HG02981 (cell line): ENCODE results near the gene CMTM1.

Experiments
- ATAC-seq: cut with Tn5 transposase; IDR thresholded peaks from one replicate; pipeline ENCODE4 v1.9.1; 2021; ENCODE audit warnings: mild to moderate bottlenecking, moderate library complexity; ENCODE audit not compliant: unreplicated experiment

The CMTM1 gene, protein sequence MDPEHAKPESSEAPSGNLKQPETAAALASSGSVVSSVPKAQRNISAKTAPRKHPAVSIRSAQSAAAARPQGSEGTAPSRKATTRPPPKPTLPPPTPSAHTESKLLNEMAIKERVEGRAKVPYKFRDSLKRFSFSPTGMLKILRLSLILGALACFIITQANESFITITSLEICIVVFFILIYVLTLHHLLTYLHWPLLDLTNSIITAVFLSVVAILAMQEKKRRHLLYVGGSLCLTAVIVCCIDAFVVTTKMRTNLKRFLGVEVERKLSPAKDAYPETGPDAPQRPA

GRCh38 chr16:66566051-66566901 is at the start of gene CMTM1:
CMTM1 (plus strand) TSS chr16:66566439; CDS start chr16:66566514, 75 bp downstream.
- no peak for ATAC-seq

GRCh38 chr16:66516509-66516807 is 49.8 kb upstream of the CMTM1 start:
- ATAC-seq, result peak; percentile 12

DNA sequence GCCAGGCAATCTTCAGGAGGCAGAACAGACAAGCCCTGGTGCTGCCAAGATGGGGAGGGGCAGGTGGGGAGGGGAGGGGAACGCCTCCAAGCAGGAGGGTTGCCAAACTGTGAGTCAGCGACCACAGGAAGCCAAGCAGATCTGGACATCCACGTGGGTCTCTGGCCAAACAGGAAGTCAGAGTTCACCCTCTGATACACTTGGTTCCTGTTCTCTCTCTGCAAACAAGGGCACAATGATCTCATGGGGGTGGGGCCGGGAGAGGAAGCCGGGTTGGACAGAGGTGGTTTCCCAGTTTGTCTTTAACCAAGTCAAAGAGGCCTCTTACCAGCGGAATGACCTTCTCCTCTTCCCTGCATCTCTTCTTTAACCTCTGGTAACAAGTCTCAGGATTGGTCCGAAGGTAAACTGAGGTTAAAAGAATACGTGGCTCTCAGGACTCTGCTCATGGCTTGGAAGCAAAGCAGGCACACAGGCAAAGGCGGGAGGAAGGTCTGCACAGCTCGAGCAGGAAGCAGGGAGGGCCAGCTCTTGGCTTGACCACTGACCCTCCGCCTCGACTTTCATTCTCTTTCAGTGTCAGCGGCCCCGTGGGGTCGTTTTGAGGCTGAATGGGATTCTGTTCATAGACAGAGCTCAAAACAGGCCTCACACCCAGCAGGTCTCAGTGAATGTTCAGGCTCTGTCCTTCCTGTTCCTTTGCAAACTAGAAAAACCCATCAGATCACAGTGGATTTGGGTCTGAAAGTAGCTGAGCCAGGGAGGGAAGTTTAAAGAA is 49.2 kb upstream of the CMTM1 start:
- ATAC-seq, result peak; percentile 98

DNA sequence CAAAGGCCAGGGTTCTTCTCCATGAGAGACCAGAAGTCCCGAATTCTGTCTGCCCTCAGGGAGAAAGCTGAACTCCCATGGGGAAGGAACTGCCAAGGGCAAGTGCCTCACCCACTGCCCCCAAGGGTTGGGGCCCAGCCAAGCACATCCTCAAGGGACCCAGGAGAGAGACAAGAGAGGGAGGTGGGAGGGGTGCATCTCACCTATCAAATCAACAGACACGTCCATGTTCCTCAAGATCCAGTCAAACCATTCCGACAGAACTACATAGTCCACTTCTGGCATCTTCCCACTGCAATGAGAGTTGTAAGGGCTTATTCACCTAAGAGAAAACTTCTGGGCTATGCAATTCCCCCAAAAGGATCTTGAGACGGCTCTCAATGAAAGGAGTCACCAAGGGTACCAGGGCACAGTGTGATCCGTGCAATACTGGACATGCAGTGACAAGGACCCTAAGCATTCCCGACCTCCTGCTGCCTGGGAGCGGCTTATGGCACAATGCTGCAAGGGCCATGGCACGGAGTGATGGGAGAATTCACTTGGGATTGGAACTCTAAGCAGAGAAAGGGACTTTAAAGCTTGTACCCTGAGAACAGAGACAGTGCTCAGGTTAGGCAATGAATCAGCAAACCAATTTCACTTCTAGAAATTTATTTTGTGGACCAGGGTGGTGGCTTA is 48.5 kb upstream of the CMTM1 start:
- no peak for ATAC-seq

GRCh38 chr16:66519482-66520373 is 46.5 kb upstream of the CMTM1 start:
- ATAC-seq, result no peak

DNA sequence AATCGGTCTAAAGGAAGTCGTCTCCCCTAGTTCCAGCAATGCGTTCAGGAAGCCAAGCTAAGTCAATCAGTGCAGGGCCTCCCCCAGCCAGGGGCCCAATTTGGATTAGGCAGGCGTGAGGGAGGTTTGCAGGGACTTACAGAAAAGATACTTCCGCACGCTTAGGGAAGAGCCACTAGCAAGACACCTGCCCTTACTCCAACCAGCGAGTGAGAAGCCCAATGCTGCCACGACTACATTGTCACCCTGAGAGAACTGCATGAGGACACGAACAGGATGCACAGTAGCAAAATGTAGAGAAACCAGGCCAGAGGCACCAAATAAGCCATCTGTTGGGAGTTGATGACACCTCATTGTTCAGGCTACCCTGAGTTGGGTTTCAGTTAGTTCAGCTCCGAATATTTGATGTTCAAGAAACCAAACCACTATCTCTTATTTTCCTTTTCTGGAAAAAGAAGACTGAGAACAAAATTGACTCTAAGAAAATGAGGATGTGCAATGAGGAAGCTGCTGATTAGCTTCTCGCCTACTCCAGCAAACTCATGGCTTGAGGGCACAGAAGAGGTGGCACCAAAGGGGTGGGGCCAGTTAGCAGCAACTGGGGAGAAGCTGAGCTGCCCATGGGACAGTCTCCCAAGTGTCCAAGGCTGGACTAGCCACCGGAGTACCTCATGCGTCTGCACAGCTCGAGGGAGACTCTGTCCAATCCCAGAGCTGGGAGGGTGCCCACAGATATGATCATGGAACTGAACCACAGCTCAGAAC is 45.7 kb upstream of the CMTM1 start:
- ATAC-seq, result no peak

GRCh38 chr16:66521252-66521713 is 45.0 kb upstream of the CMTM1 start:
- no peak for ATAC-seq

- no peak for ATAC-seq
Measured at GRCh38 chr16:66521951-66522771, 44.1 kb upstream of the CMTM1 start.

GRCh38 chr16:66522816-66523590 is 43.2 kb upstream of the CMTM1 start:
- ATAC-seq, result no peak

- peak; percentile 50 for ATAC-seq
Measured at GRCh38 chr16:66523861-66524354, 42.3 kb upstream of the CMTM1 start.

- ATAC-seq, result peak; percentile 73
Measured at GRCh38 chr16:66524601-66525164, 41.6 kb upstream of the CMTM1 start.

DNA sequence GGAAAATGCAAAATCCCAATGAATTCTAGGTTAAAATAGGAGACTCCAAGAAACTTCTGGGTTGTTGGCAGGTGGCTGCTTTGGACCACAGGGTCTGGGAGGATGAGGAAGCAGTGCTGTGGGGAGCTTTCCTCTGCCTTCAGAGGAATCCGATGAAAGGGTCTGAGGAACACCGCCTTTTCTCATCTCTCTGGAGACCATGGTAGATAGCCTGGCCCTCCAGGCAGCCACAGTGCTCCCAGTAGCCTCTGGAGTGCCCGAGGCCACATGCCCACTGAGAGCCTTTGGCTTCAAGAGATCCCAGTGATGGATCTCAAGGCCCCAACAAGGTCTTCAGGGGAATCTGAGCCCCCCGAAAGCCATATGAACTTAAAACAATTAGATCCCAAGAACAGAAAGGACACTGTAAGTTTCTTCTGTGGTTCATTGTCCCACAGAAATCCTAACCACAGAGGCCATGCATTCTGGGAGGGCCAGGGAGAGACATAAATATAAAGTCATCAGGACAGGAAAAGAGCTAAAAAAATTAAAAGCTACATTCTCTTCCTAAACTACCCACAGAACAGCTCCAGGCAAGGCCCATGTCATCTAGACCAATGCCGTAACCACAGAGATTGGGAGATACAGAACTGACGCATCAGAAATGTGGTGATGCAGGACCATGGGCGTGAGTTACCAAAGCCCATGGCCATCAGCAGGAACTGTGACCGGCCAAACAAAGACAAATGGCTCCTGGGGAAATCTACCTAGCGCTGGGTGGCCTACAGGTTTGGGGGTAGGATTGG is 40.7 kb upstream of the CMTM1 start:
- no peak for ATAC-seq

- no peak for ATAC-seq
Measured at GRCh38 chr16:66528294-66528693, 37.9 kb upstream of the CMTM1 start.

DNA sequence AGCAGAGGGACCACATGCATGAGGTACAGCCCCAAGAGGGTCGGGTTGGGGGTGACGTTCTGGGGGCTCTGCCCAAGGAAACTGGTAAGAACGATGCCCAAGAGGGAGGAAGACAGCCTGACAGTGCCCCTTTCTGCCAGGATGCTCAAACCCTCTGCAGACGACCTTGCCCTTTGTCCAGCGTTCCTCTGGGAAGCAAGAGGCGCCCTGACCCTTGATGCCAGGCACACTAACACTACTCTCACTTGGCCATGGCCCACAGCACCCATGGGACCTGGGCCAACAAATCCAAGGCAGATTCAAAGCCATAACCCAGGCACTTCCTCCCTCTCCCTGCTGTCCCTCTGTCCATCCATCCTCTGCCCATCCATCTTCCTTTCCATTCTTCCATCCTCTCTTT is 36.8 kb upstream of the CMTM1 start:
- no peak for ATAC-seq

GRCh38 chr16:66534376-66534799 is 31.9 kb upstream of the CMTM1 start:
- ATAC-seq, result no peak

- ATAC-seq, result no peak
Measured at GRCh38 chr16:66536525-66536924, 29.7 kb upstream of the CMTM1 start.
